Osteocyte (in vitro differentiated cells): ENCODE results near the gene CHGA. TPM values are rescaled to one million over a fixed set of nuclear protein-coding genes. Genes with fewer than 3 reads are reported as not detected.

Source experiments
- DNase-seq: peaks from one replicate; pipeline ENCODE4 v3.0.0; 2021; ENCODE audit warnings: mixed read lengths; ENCODE audit not compliant: unreplicated experiment; ENCODE audit errors: extremely low spot score
- H3K27ac Mint-ChIP-seq: one replicate; pipeline ENCODE4 v1.8.0; 2021; ENCODE audit warnings: mild to moderate bottlenecking, mixed read lengths; ENCODE audit not compliant: unreplicated experiment
- H3K27me3 Mint-ChIP-seq: one replicate; pipeline ENCODE4 v1.8.0; 2021; ENCODE audit warnings: mixed read lengths; ENCODE audit not compliant: unreplicated experiment
- H3K36me3 Mint-ChIP-seq: one replicate; pipeline ENCODE4 v1.8.0; 2021; ENCODE audit warnings: mixed read lengths; ENCODE audit not compliant: unreplicated experiment
- H3K4me1 Mint-ChIP-seq: one replicate; pipeline ENCODE4 v1.8.0; 2021; ENCODE audit warnings: mixed read lengths; ENCODE audit not compliant: unreplicated experiment
- H3K4me3 Mint-ChIP-seq: one replicate; pipeline ENCODE4 v1.8.0; 2021; ENCODE audit warnings: mild to moderate bottlenecking, moderate library complexity, mixed read lengths; ENCODE audit not compliant: unreplicated experiment
- H3K9me3 Mint-ChIP-seq: one replicate; pipeline ENCODE4 v1.8.0; 2021; ENCODE audit warnings: mixed read lengths; ENCODE audit not compliant: unreplicated experiment
- CTCF ChIP-seq: fragments of 200-600 bp; sonication (generic); IDR thresholded peaks from 2 replicates; pipeline ENCODE4 v1.5.0; 2021; ENCODE audit warnings: antibody characterized with exemption, mild to moderate bottlenecking, moderate library complexity
- total RNA-seq: library from RNA; stranded (reverse); gene quantifications from 2 replicates; pipeline ENCODE4 v1.2.1, GENCODE V29; 2021

The CHGA gene
- total RNA-seq, 1 donor from 2014 or later = 0.27 TPM

- H3K27me3 Mint-ChIP-seq = no peaks in the 10 kb centered on the region
- H3K27ac Mint-ChIP-seq = no peak overlapping the region
- H3K36me3 Mint-ChIP-seq = peaks cover 3% of the 10 kb centered on the region
- no peak overlapping the region for H3K4me3 Mint-ChIP-seq
- no peak for TF ChIP-seq CTCF
- DNase-seq = no peak
- peaks cover 16% of the 10 kb centered on the region for H3K4me1 Mint-ChIP-seq
- H3K9me3 Mint-ChIP-seq = no peaks in the 10 kb centered on the region
Measured at GRCh38 chr14:92943855-92944570, 21.1 kb downstream of the CHGA start.

- no peak for TF ChIP-seq CTCF
- H3K27ac Mint-ChIP-seq = no peak overlapping the region
- no peak for DNase-seq
Measured at GRCh38 chr14:92944976-92945375, 22.0 kb downstream of the CHGA start.

GRCh38 chr14:92945544-92945943 is 22.6 kb downstream of the CHGA start:
- no peak for TF ChIP-seq CTCF
- Mint-ChIP-seq H3K27ac (no peak overlapping the region), H3K27me3 (no peaks in the 10 kb centered on the region), H3K4me1 (peaks cover 16% of the 10 kb centered on the region), H3K4me3 (no peak overlapping the region), H3K9me3 (no peaks in the 10 kb centered on the region), H3K36me3 (peaks cover 8% of the 10 kb centered on the region)
- no peak for DNase-seq

More at GRCh38 chr14:92944976-92945375, 22.0 kb downstream of the CHGA start:
- H3K36me3 Mint-ChIP-seq = peaks cover 7% of the 10 kb centered on the region
- H3K9me3 Mint-ChIP-seq = no peaks in the 10 kb centered on the region
- H3K27me3 Mint-ChIP-seq = no peaks in the 10 kb centered on the region
- H3K4me3 Mint-ChIP-seq = no peak overlapping the region
- peaks cover 16% of the 10 kb centered on the region for H3K4me1 Mint-ChIP-seq

- DNase-seq = peak; percentile 91
- peak overlapping the region; percentile 15 for H3K4me3 Mint-ChIP-seq
- peaks cover 10% of the 10 kb centered on the region for H3K36me3 Mint-ChIP-seq
- H3K27ac Mint-ChIP-seq = peak overlapping the region; percentile 67
- no peaks in the 10 kb centered on the region for H3K27me3 Mint-ChIP-seq
- H3K9me3 Mint-ChIP-seq = no peaks in the 10 kb centered on the region
- no peak for TF ChIP-seq CTCF
- peaks cover 18% of the 10 kb centered on the region for H3K4me1 Mint-ChIP-seq
Measured at GRCh38 chr14:92945959-92946846, 23.3 kb downstream of the CHGA start.
